ENCODE results near the gene TTC23L.

The TTC23L gene

DNA sequence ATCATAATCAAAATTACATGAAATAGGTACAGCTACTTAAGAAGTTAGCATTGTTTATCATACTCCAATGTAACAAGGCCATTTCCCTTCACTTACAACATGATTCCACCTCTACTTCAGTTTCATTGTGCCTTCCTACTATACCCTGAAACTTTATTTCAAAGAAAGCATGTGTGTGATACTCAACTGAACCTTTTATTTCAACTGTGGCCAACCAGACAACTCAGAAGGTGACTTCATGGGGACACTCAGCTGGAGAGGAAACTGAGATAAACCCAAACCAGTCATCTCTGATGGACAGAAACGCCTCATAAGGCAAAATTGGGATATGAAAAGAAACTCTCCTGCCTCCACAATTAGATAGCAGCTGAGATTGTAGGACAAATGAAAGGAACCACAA lies 5.9 kb upstream of the TTC23L start:
- no peak for DNase-seq (ENCODE audit: low read depth)

DNA sequence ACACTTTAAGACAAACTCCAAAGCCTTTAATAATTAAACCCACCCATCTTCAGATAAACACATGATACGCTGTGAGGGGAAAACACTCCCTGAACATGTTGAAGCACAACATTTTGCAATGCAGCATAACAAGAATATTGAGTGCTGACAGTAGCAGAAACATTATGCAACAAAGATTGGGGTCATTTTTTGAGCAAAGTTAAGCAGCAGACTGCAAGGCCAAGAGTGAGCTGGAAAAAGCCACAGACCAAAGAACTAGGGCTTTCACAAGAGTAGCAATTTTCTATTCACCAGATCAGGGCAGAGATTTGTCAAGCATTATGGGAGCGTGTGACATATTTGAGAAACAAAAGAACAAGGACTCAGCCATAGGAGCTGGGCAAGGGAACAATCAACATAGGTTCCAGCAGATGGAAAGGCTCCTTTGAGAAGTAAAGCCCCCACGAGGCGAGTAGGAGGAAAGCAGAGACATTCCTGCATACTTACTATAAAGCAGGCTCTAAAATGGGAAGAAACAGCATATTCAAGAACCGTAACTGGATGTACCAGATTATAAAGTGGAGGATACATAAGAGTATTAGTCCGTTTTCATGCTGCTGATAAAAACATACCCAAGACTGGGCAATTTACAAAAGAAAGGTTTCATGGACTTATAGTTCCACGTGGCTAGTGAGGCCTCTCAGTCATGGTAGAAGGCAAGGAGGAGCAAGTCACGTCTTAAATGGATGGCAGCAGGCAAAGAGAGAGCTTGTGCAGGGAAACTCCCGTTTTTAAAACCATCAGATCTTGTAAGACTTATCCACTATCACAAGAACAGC lies 4.8 kb upstream of the TTC23L start:
- no peak for DNase-seq (ENCODE audit: low read depth)

DNA sequence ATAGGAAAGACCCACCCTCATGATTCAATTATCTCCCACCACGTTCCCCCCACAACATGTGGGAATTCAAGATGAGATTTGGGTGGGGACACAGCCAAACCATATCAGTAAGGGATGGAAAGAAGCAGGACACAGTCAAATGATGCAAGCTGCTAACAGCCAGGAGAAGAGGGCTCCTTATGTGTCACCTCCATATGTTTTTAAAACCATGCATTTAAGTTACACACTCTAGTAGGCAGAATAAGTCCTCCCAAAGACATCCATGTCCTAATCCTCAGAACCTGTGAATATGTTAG lies 4.2 kb upstream of the TTC23L start:
- DNase-seq (ENCODE audit: low read depth), result no peak

DNA sequence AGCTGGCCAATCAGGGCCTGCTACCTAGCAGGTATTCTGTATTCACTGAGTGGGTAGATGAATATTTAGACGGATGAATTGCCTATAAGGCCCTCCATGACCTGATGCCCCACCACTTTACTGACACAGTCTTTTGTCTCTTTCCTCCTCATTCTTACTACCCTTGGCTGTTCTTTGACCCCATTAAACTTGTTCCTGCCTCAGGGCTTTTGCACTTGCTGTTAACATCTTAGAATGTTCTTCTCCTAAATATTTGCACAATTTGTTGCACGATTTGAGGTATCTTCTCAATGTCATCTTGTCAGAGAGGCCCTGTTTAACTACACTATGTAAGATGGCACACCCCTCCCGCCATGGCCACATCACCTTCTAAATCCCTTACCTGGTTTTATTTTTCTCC lies 3.3 kb upstream of the TTC23L start:
- no peak for DNase-seq (ENCODE audit: low read depth)

DNA sequence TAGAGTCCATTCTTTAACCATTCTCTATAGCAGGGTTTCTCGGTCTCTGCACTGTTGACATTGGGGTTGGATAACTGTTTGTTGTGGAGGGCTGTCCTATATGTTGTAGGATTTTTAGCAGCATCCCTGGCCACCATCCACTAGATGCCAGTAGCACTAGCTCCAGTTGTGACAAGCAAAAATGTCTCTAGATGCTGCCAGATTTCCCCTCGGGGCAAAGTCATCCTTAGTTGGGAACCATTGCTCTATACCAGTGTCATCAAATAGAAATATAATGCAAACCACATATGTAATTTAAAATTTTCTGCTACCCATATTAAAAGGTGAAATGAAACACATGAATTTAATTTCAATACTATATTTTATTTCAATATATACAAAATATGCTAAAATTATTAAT lies 2.9 kb downstream of the TTC23L start:
- no peak for DNase-seq (ENCODE audit: low read depth)

DNA sequence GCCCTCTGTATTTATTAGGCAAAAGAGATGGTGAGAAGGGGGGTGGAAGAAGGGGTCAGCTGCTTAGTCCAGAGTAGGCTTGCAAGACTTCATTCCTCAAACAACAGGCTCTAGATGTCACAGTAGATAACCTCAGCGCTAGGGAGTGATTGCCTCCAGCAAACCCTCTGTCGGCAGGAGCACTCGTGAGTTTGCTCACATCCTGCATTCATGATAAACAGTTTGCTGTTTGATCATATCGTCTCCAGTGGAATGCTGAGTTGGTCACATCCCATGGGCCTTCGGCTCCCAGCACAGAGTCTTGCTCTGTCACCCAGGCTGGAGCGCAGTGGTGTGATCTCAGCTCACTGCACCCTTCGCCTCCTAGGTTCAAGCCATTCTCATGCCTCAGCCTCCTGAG lies 3.6 kb downstream of the TTC23L start:
- no peak for DNase-seq (ENCODE audit: low read depth)

DNA sequence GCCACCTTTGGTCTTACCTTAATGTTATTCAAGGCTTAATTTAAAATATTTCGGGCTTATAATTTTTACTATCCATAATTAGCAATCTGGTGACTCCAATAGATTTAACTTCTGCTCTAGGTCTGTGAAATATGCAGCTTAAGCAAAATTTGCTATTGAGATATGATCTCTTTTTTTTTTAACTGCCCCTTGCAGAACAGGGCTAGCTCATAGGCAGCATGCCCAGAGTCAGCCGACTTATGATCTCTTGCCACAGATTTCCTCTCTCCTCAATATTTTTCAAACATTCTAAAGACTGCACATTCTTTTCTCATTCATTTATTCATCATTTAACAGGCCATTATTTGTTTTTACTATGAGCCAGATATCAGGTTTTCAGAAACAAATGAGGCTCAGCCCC lies 4.5 kb downstream of the TTC23L start:
- no peak for DNase-seq (ENCODE audit: low read depth)

DNA sequence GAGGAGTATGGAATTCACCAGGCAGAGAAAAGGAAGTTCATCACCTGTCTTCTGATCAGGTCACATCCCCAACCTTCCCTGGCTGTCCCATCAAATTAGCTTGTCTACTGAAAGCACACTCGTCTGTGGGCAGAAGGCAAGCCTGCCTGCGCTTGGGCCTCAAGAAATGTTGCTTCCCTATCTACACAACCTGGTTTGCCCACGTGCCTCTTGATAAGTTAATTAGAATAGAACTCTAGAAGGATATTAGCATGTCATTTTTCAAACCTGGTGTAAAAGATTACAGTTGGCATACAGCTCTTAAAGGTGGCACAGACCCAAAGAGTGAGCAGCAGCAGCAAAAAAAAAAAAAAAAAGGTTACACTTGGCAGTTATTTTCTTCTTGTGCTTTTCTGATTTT lies 5.1 kb downstream of the TTC23L start:
- no peak for DNase-seq (ENCODE audit: low read depth)

DNA sequence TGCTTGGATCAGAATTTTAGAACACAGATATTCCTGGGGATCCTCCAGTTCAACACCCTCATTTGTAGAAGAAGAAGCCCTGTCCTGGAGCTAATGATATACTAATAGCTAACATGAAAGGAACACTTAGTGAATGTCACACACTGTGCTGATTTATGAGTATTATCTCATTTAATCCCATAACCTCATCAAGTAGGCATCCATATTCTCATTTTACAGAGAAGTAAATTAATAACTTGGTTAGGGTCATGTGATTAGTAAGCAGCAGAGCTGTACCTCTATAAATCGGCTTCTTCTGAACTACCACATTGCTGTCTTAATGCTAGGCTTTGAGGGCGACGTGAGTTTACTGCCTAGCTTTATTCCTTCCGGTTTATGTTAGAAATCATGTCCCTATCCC lies 6.0 kb downstream of the TTC23L start:
- no peak for DNase-seq (ENCODE audit: low read depth)

DNA sequence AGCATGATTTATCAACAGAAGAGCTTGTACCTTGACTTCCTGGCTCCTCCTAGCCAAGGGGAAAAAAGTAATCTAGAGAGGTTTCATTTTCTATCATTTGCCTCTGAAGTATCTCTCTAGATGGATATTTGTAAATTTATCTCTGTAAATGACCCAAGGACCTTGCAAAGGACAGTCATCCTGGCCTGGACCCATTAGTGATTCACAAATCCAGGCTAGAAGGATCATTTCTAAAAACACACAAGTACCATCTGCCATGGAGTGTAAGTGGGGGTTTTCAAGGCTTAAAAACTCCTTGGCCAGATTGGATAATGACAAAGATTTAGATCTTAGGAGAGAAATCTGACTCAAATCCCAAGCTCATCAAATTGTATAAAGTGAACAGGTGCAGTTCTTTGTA lies 8.1 kb downstream of the TTC23L start:
- DNase-seq (ENCODE audit: low read depth), result no peak

DNA sequence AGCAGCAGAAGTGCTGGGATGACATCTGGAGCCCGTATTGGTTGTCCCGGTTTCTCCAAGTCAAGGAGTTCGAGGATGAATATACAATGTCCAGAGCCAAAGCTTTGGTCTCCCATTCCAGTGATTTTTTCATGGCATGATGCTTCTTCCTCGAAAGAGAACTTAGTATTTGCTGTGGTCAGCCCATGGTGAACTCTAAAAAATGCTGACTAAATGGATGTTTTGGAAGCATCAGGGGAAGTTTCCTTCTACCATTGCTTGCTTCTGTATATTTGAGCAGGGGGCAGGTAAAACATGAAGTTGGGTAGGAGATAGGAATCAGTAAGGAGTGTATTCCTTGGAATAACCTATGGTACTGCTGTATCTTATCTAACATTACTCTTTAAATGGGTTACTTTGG lies 8.6 kb downstream of the TTC23L start:
- DNase-seq (ENCODE audit: low read depth), result no peak

DNA sequence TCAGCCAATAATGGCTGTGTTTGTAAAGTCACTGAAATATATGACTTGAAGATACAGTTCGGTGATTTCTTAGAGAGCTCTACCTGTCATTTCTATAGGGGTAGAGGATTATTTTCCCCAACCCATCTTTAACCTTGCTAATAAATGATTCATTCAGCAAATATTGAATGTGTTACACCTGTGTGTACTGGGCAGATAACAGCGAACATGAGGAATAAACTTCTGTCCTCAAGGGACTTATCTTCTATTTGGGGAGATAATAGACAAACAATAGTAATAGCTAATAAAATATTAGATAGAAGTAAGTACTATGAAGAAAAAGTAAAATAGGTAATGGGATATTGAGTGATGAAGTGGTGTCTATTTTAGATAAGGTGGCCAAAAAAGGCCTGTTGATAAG lies 9.3 kb downstream of the TTC23L start:
- no peak for DNase-seq (ENCODE audit: low read depth)

DNA sequence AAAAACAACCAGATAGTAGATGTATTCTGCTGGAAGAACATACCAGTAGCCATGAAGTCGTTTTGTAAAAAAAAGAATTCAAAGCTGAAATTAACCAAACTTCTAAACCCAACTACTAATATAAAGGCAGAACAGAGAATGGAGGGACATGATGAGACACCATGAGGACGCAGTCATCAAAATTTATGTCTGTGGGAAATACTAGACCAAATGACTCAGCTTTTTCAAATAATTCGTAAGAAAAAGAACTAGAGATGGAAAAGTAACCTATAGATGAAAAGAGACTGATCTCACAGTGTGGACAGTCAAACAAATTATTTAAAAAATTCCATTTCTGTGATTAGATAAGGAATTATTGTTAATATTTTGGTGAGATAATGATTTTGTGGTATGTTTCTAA lies 10.3 kb downstream of the TTC23L start:
- DNase-seq (ENCODE audit: low read depth), result no peak

DNA sequence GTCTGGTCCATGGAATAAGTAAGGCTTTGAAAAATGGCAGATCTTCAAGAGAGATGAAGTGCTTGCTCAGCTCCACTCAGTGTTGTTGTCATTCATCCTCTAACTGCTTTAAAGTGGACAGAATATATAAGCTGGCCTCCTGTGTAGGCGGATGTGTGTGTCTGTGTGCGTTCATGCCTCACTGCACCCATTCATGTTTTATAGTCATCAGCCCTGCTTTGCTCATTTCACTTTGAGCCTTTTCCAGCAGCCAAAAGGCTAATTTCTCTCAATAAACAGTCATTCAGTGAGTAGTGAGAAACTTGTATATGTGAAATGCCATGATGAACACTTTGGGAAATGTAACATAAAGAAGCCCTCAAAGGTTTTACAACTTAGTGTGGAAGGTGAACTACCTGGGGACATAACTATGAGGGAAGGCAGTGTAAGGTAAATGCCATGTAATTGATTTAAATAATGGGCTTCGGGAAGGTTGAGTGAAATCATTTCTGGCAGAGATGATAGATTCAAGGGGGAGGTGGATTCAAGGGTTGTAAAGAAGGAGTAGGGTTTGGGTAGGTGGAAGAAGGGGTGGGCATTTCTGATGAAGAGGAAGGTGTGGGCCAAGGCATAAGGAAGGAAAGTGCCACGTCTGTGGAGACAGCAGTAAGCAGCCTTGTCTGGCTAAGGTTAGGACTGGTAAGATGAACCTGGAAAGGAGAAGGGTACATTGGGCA lies 15.7 kb downstream of the TTC23L start:
- DNase-seq (ENCODE audit: low read depth), result no peak

DNA sequence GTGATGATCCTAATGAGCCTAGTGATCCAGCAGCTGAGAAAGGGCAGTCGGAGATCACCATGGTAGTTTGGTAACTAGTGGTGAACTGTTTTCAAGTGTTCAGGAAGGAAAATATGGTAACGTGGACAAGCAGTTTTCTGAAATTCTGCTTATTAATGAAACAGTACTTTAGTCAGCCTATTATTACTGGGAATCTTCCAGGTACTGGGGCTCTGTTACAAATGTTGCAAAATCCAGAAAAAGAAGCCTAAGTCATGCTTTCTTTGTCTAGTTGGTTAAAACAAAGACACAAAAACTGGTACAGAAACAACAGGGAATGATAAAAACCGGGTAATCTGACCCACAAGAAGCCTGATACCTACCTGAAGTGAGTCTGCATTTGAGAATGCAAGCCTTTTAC lies 18.2 kb downstream of the TTC23L start:
- no peak for DNase-seq (ENCODE audit: low read depth)

DNA sequence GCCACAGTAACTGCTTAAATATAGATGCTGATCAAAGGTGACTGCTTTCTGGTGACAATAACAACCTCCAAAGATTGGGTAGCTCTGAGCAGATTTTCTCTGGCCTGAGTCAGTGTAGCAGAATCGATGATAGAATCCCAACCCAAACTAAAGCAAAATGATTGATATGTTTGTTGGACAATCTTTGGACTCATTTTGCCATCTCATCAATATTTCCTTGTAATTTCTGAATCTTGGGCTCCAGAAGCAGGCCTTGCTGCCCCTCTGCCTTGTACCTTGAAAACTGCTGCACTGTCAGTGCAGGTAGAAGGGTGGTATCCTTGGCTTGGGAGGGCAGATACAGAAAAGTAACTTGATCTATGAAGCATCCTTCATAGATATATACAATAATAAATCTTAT lies 18.9 kb downstream of the TTC23L start:
- no peak for DNase-seq (ENCODE audit: low read depth)

DNA sequence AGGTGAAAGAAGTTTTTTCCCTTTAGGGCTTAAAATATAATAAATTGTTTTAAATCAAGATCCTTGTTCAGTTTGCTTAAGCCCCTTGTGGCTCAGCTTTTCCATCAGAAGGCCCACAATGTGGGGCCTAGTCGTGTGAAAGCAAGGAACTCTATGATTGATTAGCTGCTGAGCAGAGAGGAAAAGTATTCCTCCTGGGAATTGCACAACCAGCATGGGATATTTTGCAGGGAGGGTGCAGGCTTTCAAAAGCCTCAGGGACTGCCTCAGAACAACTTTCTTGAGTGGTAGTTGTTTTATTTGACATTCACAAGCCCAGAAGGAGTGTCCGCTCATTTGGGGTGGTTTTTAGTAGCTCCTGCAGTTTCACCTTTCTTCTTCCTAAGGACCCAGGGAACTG lies 19.8 kb downstream of the TTC23L start:
- no peak for DNase-seq (ENCODE audit: low read depth)

DNA sequence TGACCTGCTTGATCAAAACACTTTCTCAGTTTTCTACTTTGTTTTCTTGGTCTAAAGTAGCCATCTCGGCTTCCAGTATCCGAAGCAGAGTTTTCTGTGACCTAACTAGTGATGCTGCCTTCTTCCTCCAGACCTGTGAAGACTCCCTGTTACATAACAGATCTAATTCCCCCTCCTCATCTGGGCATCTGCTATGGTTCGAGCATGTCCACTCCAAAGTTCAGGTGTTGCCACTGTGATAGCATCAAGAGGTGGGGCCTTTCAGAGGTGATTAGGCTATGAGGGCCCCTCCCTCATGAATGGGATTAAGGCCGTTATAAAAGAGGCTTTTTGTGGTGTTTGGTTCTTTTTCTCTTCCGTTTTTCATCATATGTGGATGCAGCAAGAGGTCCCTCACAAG lies 20.3 kb downstream of the TTC23L start:
- DNase-seq (ENCODE audit: low read depth), result no peak

DNA sequence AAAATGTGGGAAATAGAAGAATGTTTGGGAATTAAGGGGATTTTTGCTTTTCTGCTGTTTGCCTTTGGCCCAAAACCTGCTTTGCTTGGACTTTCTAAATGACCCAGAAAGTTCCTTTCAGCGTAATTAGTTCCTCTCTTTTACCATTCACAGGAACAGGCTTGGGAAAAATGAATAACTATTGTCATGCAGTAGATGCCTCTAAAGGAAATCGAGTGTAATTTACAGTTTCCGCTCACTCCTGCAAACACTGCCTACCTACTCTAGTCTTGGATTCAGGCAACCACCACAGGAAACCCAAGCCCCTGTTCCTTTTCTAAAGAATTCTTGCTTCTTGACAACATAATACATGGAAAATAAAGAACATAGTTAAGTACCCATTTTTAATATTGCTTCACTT lies 25.0 kb downstream of the TTC23L start:
- DNase-seq (ENCODE audit: low read depth), result no peak

DNA sequence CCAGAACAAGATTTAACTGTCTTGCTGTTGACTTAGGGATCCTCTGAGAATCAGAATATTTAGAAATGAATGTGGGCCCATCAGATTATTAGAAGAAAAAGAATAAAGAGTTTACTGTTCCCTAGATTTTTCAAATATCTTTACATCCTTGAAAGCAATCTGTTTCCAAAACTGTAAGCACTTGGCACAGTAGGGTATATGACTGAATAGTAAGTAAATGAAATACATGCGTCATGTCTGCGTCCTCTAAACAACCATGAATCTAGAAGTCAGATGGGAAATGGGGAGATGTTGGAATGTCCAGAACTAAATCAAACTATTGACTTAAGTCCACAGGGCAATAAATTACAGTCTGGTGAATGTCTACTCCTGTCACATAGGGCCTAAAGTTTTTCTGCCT lies 26.1 kb downstream of the TTC23L start:
- DNase-seq (ENCODE audit: low read depth), result no peak

DNA sequence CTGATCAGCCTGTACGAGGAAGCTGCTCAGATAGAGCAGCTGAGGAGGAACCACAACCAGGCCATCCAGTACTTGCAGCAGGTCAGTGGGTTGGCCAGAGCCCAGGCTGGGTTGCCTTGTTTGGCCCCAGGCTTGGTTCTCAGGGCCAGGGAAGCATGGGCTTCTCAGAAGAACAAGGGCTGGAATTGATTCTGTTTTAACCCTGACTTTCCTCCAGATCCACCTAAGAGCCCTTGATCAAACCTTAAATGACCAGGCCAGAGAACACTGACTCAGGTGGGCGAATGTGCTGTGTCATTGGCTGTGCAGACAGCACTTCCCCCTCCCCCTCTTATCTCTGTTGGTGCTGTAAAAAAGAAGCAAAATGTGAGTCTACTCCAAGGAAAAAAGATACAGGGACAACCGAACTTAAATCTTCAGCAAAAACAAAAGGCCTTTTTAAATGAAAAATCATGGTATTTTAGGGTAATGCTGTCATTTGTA lies 28.1 kb downstream of the TTC23L start:
- DNase-seq (ENCODE audit: low read depth), result no peak

DNA sequence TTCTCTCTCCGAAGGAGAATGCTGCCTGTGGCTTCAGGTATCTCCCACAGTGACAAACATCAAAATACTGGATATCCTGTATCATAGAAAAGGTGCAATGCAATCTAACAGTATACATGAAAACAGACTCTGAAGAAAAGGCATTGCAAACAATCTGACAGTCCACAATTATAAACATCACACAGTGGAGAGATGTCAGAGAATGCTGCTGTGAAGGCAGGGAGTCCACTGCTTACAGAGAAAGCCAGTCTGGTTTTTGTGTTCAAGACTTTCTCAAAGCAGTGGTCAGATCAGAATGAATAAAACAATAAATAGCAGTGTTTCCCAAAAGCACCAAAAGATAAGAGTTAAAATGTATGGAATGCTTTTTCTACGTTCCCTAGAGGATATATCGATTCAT lies 28.7 kb downstream of the TTC23L start:
- DNase-seq (ENCODE audit: low read depth), result no peak

DNA sequence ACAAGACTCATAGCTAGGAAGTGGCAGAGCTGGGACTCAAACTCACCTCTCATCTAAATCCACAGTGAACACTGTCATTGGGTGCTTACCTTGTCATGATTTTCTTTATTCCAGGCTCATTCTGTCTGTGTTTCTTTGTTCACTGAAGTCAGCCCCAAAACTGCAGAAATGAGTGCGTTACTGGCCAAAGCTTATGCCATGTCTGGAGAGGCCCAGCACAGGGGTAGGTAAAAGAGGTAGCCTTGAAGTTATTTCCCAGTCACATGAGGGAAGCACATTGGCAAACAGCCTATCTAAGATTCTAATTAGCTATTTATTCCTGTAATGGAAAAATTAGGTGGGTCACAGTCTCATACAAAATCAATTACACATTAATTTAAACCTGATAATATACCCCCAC lies 29.8 kb downstream of the TTC23L start:
- no peak for DNase-seq (ENCODE audit: low read depth)

DNA sequence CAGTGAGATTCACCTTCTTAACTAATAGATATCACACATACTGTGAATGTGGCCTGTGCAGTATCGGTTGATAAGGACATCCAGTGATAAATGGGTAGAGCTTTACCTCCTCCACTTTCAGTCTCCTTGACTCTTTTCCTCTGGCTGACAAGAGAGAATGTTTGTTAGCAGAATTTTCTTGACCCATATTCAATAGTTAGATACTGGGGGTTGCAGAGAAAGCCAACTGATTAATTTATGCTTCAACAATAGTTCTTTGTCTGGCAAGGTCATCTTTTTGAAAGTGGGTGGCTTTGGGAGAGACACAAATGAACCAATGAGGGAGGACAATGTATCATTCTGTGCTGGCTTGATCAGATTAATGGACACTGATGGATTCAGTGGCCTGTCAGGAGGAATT lies 30.3 kb downstream of the TTC23L start:
- no peak for DNase-seq (ENCODE audit: low read depth)

Data from activated T-cell treated with anti-CD3 and anti-CD28 coated beads for 1 hour (primary cell).